Ishikawa (cell line): ENCODE results near the gene SLC24A1.

Experiments used
- CEBPB ChIP-seq: IDR thresholded peaks from 2 replicates; pipeline ENCODE4 v1.6.1; 2012
- CREB1 ChIP-seq: IDR thresholded peaks from 2 replicates; pipeline ENCODE4 v1.6.1; 2012; ENCODE audit warnings: low read depth
- EGR1 ChIP-seq: IDR thresholded peaks from 2 replicates; pipeline ENCODE4 v1.6.1; 2012
- EP300 ChIP-seq: IDR thresholded peaks from 2 replicates; pipeline ENCODE4 v1.6.1; 2012; ENCODE audit warnings: borderline replicate concordance
- FOXM1 ChIP-seq: IDR thresholded peaks from 2 replicates; pipeline ENCODE4 v1.6.1; 2012; ENCODE audit warnings: low read depth, borderline replicate concordance
- NFIC ChIP-seq: IDR thresholded peaks from 2 replicates; pipeline ENCODE4 v1.6.1; 2012
- RAD21 ChIP-seq: IDR thresholded peaks from 2 replicates; pipeline ENCODE4 v1.6.1; 2012; ENCODE audit warnings: low read depth
- REST ChIP-seq: IDR thresholded peaks from 2 replicates; pipeline ENCODE4 v1.6.1; 2012; ENCODE audit warnings: low read depth, mild to moderate bottlenecking
- TAF1 ChIP-seq: IDR thresholded peaks from 2 replicates; pipeline ENCODE4 v1.6.1; 2012; ENCODE audit warnings: low read depth, mild to moderate bottlenecking
- TCF12 ChIP-seq: IDR thresholded peaks from 2 replicates; pipeline ENCODE4 v1.6.1; 2012; ENCODE audit warnings: low read depth
- TEAD4 ChIP-seq: IDR thresholded peaks from 2 replicates; pipeline ENCODE4 v1.6.1; 2012
- USF1 ChIP-seq: IDR thresholded peaks from 2 replicates; pipeline ENCODE4 v1.6.1; 2012
- YY1 ChIP-seq: IDR thresholded peaks from 2 replicates; pipeline ENCODE4 v1.6.1; 2012; ENCODE audit warnings: low read depth
- ZBTB7A ChIP-seq: IDR thresholded peaks from 2 replicates; pipeline ENCODE4 v1.6.1; 2012; ENCODE audit warnings: low read depth
- TF ChIP-seq, protein P1 (sequence below): IDR thresholded peaks from 2 replicates; pipeline ENCODE4 v1.6.1; 2012

The SLC24A1 gene

GRCh38 chr15:65638681-65639089 is 16.9 kb downstream of the SLC24A1 start:
- TF ChIP-seq RAD21: peak; percentile 89
- TF ChIP-seq TCF12: no peak

DNA sequence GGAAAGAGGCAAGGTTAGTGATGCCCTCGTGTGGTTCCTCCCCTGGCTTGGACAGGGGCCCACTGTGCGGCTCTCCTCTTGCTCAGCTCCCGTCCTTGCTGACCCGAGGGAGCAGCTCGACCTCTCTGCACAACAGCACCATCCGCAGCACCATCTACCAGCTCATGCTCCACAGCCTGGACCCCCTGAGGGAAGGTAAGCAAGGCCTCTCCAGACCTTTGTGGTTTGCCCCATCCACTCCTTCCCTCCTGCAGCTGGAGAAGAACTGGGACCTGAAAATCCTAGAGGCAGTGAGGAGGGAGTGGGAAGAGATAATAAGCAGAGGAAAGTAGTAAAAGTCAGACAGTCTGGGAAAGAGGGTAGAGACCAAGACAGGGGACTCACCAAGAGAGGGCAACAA is 17.8 kb downstream of the SLC24A1 start:
- no peak for TF ChIP-seq NFIC
- no peak for TF ChIP-seq CREB1
- TF ChIP-seq FOXM1: no peak
- no peak for TF ChIP-seq TCF12
- no peak for TF ChIP-seq USF1
- TF ChIP-seq CEBPB: no peak
- TF ChIP-seq TAF1: no peak
- no peak for TF ChIP-seq RAD21
- no peak for TF ChIP-seq EGR1

- no peak for TF ChIP-seq RAD21
- TF ChIP-seq CREB1: no peak
- TF ChIP-seq FOXM1: no peak
- no peak for TF ChIP-seq TCF12
- TF ChIP-seq TEAD4: no peak
- no peak for TF ChIP-seq CEBPB
- TF ChIP-seq YY1: no peak
- TF ChIP-seq EP300: no peak
- TF ChIP-seq USF1: no peak
- no peak for TF ChIP-seq EGR1
- no peak for TF ChIP-seq TAF1
- no peak for TF ChIP-seq NFIC
- no peak for TF ChIP-seq ZBTB7A
Measured at GRCh38 chr15:65641768-65642475, 20.2 kb downstream of the SLC24A1 start.

DNA sequence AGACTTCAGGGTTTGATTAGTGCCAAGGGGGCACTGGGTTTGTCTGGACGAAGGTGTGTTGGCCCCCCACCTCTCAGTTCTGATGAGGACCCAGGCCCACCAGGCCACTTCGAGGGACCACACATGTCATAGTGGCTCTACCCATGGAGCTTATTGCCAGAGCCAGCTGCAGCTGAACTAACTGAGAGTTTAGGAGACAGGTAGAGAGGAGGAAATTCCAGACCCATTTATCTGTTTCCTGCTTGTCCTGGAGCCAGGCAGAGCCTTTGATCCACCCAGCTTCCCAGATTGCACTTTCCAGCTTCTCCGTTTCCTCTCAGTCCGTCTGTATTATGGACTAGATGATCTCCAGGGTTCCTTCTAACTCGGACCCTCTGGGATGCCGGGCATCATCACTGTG is 20.9 kb downstream of the SLC24A1 start:
- TF ChIP-seq FOXM1: no peak
- TF ChIP-seq, protein P1, sequence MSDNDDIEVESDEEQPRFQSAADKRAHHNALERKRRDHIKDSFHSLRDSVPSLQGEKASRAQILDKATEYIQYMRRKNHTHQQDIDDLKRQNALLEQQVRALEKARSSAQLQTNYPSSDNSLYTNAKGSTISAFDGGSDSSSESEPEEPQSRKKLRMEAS: no peak
- TF ChIP-seq TCF12: no peak
- no peak for TF ChIP-seq RAD21
- TF ChIP-seq USF1: no peak
- TF ChIP-seq YY1: no peak
- no peak for TF ChIP-seq EGR1
- no peak for TF ChIP-seq NFIC
- TF ChIP-seq EP300: no peak
- no peak for TF ChIP-seq TAF1
- no peak for TF ChIP-seq TEAD4
- TF ChIP-seq CREB1: no peak
- no peak for TF ChIP-seq ZBTB7A
- no peak for TF ChIP-seq REST
- TF ChIP-seq CEBPB: no peak

DNA sequence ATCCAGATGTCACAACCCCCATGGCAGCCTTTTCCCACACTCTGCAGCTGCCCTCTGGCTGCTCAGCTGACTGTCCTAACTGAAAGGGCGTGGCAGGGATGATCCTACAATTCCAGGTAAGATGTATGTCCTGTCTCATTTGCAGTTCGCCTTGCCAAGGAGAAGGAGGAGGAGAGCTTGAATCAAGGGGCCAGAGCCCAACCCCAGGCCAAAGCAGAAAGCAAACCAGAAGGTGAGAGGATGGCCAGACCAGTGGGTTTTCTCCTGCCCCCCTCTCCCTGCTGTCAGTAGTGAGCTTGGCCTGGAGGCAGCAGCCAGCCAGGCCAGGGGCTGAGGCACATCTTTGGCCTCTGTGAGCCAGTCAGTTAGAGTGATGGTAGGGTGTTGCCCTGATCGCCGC is 22.5 kb downstream of the SLC24A1 start:
- TF ChIP-seq USF1 (no peak), REST (no peak), NFIC (no peak), FOXM1 (no peak)

DNA sequence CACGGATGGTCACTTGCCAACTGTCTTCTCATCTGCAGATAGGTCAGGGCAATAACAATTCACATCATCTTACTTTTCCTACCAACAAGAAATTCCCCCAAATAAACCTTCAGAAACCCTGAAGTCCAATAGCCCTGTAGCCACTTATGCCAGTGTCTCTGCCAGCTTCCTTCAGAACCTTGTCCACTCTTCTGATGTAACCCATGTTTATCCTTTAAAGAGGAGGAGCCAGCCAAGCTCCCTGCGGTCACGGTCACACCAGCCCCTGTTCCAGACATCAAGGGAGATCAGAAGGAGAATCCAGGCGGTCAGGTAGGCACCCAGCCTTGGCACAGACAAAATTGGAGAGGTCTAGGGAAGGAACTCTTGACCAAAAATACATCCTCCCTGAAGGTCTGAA is 23.7 kb downstream of the SLC24A1 start:
- TF ChIP-seq RAD21 (no peak), TAF1 (no peak), EP300 (no peak), TCF12 (no peak)
